NCI-H1417 (cell line): Measurements from ENCODE around the gene MEF2C.
A peak's percentile ranks its signal among the peaks of the same experiment; 100 is the strongest.

ENCODE experiments used
- DNase-seq, 3 experiments: peaks; one replicate each; lab custom pipeline; 2025; lab: John Stamatoyannopoulos, UW

The MEF2C gene

DNA sequence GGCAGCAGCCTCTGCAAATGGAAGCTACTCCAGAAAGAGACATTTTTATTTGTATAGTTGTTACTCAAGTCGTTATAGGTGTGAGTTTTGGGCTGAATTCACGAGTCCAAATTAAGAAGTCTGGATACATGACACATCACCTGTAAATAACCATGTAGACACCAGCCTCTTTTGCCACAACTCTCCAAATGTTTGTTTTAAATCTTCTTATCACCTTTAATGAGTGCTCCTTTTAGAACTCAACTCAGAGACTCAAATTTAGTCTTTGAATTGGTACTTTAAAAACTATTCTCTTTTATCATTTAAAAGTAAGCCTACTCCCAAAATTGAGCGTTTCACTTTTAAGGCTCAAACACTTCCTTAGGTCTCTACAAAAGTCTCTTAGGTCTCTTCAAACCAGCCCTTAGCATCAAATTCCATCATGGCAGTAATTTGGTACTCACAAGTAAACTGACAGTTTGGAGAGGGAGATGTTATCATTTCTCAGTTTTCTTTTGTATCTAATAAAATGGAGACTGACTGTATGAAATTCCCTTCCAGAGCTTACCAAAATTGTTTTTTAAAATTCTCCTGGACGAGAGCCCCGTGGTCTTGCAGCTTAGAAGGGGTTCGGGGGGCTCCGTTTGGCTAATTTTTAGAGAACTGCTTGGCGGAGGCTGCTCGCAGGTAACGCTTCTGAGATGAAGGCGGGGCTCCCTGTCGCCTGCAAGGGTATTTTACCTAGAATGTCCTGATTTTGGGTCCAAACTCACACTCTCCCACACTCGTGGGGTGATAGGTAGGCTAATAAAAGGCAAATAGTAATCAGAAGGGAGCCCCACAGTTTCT is 194.6 kb downstream of the MEF2C start:
- no peak for DNase-seq

DNA sequence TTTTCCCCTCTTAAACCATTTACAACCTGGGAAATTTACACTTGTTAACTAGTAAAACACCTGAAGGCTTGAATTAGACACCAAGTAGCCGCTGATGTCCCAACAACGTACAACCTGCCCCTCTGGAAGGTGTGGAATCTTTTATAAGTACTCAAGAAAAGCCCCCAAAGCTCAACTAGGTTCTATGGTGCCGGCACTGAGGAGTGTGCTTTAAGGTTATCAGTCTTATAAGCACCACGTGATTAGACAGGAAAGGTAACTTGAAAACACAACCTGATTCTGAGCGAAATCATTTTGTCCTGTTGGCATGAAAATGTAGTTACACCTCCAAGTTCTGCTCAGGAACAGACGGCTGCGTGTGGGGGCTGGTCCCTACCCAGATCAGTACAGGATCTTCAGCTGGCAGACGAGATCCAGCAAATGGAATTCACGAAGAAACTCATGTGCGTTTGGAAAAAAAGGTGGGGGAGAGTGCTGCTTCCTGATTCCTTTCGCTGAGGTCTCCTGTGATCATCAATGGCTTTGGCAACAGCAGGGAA is 195.5 kb downstream of the MEF2C start:
- DNase-seq = no peak

DNA sequence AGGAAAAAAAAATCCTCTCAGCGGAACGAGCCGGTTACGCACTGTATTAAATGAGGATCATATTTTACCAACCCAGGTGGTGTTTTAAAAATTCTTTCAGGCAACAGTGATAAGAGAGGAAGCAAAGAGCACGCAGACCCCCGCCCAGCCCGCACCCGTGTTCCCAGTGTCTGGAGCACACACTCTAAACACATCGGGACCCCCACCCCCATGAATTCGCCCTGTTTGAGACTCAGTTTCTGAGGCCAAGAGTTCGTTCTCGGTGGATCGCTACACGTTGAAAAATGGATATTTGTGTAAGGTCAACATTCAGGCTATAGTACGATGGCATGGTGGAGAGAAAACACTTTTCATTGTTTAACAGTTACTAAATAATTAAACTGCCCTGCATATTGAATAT is 196.3 kb downstream of the MEF2C start:
- DNase-seq = no peak

DNA sequence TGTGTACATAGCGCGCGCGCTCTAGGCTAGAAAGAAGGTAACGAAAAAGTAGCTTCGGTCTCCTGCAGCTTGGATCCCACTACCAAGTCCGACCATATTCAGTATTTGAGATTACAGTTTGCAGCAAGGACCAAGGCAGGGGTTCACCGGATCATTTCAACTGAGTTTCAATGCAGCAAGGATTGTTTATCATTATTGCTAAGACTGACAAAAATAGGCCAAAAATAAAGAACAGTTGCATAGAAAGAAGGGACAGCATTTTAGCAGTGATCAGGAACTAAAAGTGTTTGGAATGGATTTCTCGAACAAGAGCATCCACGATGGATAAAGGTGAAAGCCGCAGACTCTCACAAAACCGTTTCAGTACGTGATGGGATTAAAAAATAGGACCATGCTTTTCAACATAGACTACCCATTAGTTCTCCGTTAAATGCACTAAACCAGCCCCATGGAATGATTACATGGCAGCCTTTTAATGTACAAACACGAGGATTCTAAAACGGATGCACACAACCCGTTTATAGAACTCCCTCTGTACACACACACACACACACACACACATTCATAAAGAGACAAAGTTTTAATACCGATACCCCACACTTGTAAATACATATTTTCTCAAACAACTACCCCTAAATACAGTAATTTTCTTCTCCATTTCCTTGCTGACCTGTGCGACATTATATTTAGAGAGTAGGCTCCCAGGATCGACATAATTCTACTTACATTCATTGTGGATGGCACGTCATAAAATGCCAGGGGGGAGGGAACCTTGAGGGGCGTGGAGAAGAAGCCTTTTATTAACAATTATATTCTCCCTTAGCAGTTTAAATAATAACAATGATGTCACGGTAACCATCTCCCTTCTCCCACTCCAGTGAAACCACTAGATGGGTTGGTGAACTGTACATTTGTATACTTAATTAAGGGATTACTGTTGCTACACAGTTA is 197.1 kb downstream of the MEF2C start:
- no peak for DNase-seq

DNA sequence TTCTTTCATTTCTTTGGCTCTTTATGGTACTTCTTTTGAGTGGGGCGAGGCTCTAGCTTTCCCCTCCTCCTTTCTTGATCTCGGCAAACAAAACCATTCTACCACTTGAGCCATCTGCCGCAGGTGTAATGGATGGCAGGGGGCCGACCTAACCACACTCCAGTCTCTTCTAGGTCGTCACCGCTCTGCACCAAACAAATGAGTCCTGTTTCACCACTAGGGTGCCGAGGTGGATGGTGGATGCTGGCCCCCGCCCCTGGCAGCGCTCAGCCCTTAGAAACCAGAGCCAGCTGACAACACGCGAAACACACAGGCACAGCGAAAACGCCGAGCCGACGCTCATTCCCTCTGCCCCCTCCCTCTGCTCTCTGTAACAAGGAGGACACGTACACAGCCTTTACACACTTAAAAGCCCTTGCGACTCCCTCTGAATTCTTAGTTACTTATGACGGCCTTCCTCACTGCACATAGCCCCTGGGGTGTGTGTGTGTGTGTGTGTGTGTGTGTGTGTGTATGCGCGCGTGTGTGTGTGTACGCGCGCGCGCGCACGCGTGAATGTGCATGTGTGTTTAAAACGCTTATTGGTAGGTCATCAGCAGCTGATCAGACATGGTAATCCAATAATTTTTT is 199.4 kb downstream of the MEF2C start:
- DNase-seq = peak; percentile 83 to 95 (median 94)

DNA sequence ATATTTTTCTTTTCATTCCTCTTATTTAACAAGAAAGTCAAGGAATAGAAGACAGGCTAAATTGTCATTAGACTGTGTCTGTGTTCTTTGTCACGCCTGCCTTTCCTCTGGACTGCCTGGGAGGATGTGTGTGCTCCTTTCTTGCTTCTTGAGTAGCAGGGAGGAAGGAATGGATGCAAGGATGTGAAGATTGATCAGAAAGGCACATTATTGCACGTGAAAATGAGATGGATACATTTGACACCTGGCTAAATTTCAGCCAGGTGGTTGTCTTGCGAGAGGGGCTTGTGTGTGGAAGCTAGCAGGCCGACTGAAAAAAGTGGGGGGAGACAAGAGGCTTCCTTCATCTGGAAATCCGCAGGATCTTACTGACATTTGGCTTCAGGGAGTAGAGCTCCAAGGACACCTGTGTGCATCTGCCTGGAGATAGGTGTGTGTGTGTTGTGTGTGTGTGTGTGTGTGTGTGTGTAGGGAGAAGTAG is 200.1 kb downstream of the MEF2C start:
- peak; percentile 33 to 66 (median 42) for DNase-seq

DNA sequence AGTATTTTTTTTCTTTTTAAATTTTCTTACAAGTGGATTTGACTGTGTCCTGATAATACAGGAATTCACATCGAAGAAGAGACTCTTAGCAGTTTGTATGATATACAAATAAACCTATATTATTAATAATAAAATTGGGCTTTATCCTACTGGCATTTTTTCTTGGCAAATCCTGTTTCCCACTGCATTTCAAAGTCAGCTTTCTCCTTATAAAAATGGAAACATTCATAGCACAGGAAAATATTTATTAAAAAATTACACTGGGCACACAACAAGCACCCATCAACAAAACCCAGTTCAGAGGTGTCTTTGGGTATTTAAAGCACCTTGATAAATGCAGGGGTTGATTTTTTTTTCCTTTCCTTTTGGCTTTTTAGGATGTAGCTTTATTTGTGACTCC is 200.9 kb downstream of the MEF2C start:
- DNase-seq = no peak

DNA sequence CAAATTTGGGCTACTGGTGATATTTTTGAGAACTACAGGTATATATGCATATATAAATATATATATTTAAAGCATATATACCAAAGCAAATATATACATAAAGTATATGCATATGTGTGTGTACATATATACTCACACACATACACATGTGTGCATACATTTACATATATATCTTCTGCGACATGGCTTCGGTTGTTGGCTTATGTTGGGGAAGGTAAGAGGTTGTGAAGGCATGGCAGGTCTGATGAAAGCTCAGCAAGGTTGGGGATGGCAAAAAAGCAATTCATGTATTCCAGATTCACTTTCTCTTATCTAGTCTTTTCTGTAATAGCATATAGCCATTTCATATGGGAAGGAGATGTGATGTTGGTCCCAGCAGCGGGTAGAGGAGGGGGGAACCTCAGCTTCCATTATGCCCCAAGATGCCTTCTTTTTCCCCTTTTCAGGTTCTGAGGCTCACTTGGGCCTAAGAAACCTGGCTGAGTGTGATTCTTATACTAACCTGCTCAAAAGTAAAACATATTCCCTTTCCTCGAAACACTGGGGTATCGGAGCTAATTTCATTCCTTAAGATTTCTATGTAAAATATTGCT is 201.7 kb downstream of the MEF2C start:
- DNase-seq = no peak

DNA sequence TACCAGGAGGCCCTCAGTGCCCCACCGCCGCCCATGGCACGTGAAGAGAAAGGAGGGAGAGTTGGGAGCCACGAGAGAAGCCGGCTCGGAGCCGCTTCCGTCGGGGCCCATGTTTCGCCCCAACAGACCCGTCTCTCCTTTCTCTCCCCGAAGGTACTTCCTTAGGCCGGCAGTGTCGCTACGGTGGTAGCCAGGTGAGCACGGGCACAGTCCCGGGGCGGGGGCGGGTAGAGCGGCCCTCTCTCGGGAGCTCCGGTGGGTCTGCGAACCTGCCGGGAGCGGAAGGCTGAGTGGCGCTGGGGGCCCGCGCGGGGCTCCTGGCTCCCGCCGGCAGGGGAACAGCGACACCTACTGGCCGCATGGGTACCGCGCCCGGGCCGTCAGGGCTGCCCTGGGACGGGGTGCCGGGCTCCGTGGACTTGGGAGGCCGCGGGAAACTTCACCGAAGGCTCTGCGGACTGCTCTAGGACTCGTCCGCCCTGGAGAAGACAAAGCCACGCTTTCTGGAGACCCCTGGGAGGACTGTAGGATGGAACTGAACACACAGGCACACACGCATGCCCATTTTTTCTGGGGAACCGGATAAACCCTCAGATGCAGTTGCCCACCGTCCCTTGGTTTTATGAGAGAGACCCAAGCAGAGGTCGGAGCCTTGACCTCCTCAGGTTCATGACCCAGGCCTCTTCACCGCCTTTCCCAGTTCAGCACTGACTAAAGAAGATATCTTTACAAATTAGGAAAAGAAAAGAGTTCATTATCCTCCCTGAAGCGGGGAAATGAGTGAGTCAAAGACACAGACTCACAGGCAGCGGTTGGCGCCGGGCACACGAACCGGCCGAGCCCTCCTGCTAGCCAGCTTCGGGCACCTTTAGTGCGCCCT is 202.5 kb downstream of the MEF2C start:
- DNase-seq = peak; percentile 54 to 79 (median 72)

DNA sequence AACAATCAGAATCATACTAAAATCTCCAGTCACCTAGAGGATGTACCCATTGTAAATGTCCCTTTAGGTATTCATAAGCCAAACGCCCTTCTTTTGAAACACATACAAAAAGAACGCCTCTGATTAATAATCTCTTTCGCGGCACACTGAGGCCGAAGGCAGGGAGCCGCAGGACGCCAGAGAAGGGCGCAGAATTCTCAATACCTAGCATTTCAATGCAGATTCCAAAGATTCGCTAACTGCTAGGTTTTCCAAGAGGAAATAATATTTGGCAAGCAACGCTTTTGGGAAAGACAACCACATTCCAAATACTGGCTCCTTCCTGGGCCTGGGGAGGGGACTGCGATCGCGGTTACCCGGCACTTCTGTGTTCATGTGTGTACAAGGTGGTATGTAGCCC is 203.3 kb downstream of the MEF2C start:
- no peak for DNase-seq

DNA sequence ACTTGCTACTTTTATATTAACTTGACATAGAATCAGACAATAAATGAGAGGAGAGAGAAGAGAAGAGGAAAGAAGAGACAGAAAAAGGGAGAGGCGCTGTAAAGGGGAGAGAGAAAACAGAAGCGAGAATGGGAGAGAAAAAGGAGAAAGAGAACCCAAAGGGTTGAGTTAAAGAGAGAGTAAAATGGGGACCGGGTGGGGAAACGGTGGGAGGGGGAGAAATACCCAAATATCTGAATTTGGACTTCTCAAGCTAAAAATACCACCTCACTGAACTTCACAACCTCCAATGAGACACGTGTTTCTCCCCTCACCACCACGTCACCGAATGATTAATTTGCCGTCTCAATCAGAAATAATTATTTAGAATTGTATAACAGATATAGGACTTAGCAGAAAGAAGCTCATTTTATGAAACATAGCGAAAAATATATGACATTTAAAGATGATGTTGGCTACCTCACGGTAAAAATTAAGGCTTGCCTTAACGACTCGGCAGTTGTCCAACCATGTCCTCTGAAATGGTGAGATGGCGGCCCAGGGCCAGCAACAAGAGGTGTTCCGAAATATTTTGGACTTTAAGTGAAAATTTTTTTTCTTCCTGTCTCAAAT is 204.1 kb downstream of the MEF2C start:
- DNase-seq = no peak

DNA sequence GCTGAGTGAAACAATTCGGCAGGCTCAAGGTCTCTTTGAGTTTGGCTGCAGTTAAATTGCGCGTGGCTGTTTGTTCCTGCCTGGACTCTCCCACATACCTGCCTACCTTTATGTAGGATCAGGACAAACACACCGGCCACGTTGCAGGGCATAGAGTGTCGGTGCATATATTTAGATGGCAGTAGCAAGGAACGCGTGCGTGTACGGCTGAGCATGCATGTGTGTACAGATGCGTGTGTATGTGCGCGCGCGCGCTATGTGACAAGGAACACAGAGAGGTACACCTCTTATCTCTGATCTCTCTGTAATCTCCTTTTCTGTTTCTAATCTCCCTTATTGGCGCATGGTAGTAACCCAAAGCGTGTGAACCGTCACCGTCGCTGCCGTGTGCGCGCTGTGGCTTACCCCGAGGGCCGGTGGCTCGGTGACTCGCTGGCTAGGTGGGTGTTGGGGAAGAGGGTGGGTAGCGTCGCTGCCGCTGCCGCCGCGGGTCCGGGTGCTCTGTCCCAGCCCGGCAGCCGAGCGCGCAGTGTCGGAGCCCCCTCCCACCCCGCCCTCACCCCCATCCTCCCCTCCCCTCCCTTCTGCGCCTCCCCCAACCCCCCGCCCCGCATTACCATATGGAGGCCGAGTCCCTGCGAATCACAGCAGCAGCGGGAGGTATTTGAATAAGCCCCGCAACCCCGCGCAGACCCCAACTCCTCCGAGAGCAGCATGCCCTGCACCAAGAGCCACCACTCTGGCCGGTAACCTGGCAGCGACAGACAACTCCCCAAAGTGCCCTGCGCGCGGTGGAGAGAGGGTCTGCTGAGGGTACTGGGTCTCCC is 204.8 kb downstream of the MEF2C start:
- no peak for DNase-seq

DNA sequence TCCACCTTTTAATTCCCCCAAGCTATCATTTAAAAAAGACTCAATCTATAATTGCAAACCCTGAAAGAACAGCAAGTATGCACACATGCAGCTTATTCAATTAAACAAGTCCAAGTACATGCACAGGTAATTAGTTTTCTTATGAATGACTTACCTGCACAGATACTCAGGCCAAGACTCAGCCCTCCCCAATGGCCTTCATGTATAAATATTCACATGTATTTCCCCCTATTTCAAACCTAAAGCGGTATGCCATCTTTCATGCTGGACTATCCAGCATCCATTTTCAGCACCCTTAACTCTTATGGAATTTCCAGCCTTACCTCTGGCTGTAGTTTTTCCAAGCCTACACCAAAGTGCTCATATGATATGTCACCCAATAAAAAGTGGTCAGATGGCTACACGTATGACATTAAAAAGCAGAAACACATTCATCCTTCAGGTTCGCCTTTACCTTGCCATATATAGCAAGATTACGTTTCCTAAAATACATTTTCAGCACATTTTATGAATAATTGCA is 205.5 kb downstream of the MEF2C start:
- no peak for DNase-seq

DNA sequence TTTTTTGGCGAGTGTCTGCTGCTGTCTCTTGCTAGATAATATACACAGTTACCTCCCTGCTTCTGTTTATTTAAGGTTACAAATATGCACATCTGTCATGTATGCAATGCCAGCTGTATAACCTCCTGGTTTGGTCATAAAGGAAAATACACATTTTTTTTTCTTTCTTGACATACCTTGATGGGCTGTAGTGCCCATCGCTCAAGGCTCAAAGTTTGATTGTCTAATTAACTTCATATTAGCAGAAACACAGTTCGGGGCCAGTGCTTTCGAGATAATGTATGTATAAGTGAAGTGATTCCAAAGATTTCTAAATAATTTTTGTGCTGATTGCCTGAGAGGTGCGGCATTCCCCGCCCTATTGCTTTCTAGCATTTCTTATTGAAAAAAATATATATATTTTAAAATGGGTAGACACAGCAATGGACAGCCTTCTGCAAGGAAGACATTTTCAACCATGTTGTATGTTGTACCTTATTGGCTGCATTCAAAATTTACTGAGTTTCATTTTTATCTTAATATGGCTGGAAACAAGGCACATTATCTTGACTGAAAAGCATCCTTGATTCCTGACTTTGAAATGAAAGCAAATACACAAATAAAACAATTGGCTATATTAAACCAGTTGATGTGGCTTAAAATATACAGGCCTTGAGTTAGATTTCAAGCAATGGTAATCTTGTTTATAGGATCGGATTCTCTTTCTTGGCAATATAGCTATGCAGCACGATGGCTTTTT is 206.2 kb downstream of the MEF2C start:
- DNase-seq = peak in 1 of 3 experiments; percentile 35

DNA sequence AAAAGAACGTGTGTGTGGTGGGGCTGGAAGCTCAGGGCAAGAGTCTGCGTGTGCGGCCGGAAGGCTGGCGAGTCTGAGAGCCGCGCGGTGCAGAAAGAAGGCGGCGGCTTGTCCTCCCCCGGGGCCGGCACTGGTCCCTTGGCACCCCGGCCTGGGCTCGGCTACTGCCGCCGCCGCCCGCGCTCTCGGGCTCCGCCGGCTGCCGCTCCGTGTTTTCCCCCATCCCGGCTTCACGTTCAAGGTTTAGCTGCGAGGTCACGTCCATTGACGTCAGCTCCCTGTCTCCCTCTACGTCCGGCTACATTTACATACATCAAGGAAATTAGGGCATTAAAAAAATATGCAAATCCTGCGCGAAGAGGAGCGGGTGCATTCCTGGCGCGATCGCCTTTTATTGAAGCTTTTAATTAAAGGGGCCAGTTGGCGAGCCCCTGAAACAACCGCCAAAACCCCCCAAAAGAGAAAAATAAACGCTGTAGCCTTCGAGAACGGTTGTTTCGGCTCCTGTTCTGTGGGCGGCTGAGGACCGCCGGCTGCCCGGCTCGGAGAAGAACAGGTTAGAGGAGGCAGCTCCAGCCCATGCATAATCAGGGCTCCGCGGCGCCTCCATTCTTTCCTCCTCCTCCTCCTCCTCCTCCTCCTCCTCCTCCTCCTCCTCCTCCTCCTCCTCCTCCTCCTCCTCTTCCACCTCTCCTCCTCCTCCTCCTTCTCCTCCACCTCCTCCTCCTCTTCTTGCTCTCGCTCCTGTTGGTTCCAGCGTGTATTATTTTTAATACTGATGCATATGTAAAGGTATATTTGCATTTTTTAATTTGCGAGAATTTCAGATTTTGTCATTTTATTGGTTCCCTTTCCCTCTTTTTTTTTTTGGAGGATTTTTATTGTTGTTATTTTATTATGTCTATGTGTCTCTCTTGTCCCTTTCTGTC is 207.0 kb downstream of the MEF2C start:
- DNase-seq = peak; percentile 80 to 92 (median 87)

DNA sequence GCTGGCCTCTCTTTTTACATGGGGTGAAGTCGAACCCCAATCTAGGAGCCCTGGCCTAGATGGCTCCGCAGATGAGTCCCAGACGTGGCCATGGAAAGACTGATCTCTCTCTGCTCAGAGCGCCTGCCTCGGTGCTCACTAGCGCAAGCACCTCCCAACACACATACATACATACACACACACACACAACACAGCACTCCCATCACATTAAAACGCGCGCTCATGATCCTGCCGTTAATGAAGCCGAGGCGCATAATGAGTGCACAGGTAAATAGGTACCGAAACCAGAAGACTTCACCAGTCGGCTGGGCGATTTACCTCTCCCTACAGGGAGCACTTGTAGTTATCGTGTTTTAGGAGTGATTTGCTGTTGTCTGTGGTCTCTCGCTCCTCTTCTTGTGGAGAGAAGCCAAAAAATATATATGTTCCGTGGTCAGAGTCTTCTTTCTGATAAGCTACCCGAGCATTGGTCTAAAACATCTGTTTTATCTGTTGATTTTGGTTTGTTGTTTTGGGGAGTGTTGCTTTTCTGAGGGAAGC is 207.7 kb downstream of the MEF2C start:
- DNase-seq = peak in 2 of 3 experiments; percentile 64 to 90
